Body of pancreas (tissue), 4 donors: ENCODE results near the gene CDCA4.

Experiments
- CTCF ChIP-seq, 7 experiments: fragments of 450-650 bp in 4 of 7; fragments of 200-600 bp in 3 of 7; sonication (generic) in 3 of 7; IDR thresholded peaks; one replicate each; pipeline ENCODE4 v1.5.1; 2016 to 2019; ENCODE audit warnings: antibody characterized with exemption in 7 of 7
- POLR2A ChIP-seq, 3 donors: fragments of 450-650 bp; IDR thresholded peaks; one replicate each; pipeline ENCODE4 v1.6.1; 2016; ENCODE audit warnings: antibody characterized with exemption in 3 of 3, mild to moderate bottlenecking in 2 of 3

- TF ChIP-seq CTCF (IDR thresholded peaks at IDR 0.05) (no peak), POLR2A (IDR thresholded peaks at IDR 0.05) (no peak)
Measured at GRCh38 chr14:105061428-105062047, 40.7 kb upstream of the CDCA4 start.
